ENCODE measurements around the gene DPY19L3. TPM values are rescaled to one million over a fixed set of nuclear protein-coding genes. Genes with fewer than 3 reads are reported as not detected.
A peak's percentile ranks its signal among the peaks of the same experiment; 100 is the strongest.

Gene DPY19L3
- total RNA-seq, 4 donors from 2014 or later: 20.8 to 43.8 (median 34.7) TPM

DNA sequence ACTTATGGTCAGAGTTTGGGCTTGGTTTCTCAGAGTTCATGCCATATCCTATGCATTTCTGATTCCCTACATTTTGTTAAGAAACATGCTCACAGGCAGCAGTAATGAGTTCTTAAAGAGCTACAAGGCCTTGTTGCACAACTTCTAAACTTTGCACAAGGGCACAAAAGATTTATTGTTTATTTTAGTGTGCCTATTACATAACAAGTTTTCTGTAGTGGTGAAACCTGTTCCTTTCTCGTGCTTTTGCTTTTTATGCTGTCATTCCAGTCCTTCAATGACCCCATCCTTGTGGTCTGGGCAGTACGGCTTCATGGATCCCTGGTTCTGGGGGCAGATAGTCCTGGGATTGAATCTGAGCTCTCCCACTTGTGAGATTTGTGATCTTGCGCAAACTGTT, 42.4 kb upstream of the DPY19L3 start:
- ATAC-seq (ENCODE audit: low FRiP score) (peak; percentile 54), DNase-seq (ENCODE audit: low spot score) (no peak)
- TF ChIP-seq, protein P1, sequence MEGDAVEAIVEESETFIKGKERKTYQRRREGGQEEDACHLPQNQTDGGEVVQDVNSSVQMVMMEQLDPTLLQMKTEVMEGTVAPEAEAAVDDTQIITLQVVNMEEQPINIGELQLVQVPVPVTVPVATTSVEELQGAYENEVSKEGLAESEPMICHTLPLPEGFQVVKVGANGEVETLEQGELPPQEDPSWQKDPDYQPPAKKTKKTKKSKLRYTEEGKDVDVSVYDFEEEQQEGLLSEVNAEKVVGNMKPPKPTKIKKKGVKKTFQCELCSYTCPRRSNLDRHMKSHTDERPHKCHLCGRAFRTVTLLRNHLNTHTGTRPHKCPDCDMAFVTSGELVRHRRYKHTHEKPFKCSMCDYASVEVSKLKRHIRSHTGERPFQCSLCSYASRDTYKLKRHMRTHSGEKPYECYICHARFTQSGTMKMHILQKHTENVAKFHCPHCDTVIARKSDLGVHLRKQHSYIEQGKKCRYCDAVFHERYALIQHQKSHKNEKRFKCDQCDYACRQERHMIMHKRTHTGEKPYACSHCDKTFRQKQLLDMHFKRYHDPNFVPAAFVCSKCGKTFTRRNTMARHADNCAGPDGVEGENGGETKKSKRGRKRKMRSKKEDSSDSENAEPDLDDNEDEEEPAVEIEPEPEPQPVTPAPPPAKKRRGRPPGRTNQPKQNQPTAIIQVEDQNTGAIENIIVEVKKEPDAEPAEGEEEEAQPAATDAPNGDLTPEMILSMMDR (IDR thresholded peaks at IDR 0.05): no peak

DNA sequence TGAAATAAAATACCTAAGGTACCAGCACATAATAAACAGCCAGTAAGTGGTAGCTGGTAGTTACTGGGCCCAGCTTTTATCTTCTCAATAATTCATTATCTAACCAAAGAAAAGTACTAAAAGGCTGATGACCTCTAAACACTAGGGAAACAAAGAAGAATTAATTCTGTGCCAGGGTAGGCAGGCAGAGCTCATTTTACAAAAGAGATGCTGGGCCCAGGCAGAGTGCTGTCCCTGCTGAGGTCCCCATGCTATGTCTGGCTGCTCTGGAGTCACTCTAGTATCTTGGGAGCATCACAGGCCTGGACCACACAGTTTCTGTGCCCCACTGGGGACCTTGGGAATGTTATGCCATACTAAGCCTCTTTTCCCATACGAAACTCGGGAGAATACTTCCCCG, 41.9 kb upstream of the DPY19L3 start:
- DNase-seq (ENCODE audit: low spot score) (no peak), ATAC-seq (ENCODE audit: low FRiP score) (no peak)
- TF ChIP-seq, protein P1 (IDR thresholded peaks at IDR 0.05): no peak

DNA sequence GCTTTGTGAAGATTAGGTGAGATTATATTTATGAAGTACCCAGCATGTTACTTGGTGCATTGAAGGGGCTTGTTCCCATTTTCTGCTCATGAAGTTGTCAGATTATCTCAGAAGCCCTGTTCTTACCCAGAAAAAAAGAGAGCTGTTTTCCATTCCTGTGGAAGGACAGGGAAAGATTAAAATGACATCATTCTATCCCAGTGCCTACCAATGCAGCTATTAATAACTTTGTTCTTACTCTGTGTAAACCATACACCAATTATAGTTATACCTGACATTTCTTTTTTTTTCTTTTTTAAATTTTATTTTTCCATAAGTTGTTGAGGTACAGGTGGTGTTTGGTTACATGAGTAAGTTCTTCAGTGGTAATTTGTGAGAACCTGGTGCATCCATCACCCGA, 41.5 kb upstream of the DPY19L3 start:
- ATAC-seq (ENCODE audit: low FRiP score) (no peak), DNase-seq (ENCODE audit: low spot score) (no peak)
- TF ChIP-seq, protein P1 (IDR thresholded peaks at IDR 0.05): no peak

DNA sequence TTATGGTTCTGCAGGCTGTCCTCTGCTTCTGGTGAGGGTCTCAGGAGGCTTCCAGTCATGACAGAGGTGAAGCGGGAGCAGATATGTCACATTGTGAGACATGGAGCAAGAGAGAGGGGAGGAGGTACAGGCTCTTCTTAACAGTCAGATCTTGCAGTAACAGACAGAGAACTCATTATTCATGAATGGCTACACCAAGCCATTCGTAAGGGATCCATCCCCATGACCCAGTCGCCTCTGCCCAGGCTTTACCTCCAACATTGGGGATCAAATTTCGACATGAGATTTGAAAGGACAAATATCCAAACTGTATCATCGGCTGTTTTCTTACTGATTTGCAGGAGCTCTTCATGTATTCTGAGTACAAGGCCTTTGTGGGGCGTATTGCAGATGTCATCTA, 38.5 kb upstream of the DPY19L3 start:
- ATAC-seq (ENCODE audit: low FRiP score) (no peak), DNase-seq (ENCODE audit: low spot score) (no peak)
- TF ChIP-seq, protein P1 (IDR thresholded peaks at IDR 0.05): no peak

DNA sequence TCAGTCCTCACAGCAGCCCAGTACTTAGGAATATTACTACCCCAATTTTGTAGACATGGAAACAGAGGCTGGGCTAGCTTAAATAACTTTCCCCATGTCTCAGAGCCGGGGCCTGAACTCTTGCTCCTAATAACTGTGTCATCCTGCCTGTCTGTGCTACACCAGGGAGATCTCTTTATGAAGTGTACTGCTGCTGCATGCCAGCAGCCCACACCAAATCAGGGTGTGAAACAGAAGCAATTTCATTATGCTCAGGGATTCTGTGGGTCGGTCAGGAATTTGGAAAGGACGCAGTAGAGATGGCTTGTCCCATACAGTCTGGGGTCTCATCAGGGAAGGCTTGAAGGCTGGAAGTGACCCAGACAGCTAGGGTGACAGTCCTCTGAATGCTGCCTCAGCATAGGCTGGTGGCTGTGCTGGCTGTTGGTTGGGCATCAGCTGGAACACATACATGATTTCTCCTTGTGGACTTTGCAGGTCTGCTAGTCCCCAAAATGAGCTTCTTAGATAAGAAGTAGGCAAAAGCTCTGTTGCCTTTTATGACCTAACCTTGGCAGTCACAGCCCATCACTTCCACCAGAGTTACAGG, 37.5 kb upstream of the DPY19L3 start:
- no peak for DNase-seq (ENCODE audit: low spot score)
- TF ChIP-seq, protein P1 (IDR thresholded peaks at IDR 0.05): no peak
- ATAC-seq (ENCODE audit: low FRiP score): no peak

DNA sequence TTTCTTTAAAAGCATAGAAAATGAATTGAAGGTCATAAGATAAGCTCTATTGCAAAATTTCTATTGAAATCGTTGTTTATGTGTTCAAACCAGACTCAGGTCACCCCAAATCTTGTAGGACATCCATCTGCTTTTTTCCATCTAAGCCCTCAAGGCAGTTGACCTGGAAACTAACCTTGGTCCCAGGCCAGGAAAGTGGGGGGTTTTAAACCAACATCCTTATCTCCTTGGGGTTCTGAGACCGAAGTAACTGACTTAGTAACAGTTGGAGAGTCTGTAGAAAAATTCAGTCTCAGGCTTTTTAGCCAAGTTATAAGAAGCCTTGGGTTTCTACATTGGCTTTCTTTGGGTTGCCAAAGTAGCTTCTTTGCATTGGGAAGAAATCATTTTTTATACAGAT, 36.8 kb upstream of the DPY19L3 start:
- DNase-seq (ENCODE audit: low spot score) (no peak), ATAC-seq (ENCODE audit: low FRiP score) (no peak)
- TF ChIP-seq, protein P1 (IDR thresholded peaks at IDR 0.05): no peak

DNA sequence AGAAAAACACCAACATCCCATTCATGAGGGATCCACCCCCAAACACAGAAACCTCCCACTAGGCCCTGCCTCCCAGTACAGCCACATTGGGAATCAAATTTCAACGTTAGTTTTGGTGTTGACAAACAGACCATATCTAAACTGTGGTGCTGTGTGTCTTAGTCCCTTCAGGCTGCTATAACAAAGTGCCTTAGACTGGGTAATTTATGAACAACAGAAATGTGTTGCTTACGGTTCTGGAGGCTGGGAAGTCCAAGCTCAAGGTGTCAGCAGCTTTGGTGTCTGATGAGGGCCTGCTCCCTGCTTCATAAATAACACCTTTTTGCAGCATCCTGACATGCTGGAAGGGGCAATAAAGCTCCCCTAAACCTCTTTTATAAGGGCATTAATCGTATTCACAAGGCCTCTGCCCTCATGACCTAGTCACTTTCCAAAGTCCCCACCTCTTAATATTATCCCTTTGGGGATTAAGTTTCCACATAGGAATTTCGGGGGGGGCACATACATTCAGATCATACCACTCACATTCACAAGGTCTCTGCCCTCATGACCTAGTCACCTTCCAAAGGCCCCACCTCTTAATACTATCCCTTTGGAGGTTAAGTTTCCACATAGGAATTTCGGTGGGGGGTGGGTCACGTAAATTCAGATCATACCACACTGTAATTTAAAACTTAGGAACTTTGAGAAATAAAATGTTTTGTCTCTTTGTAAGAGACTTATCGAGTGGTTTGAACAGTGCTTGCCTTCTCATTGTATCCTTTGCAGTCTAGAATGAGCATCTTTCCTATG, 32.6 kb upstream of the DPY19L3 start:
- TF ChIP-seq, protein P1 (IDR thresholded peaks at IDR 0.05): no peak
- DNase-seq (ENCODE audit: low spot score) (no peak), ATAC-seq (ENCODE audit: low FRiP score) (no peak)

Measured in omental fat pad (tissue), 4 donors.